RPMI7951 (cell line): Measurements from ENCODE around the gene TMEM43. TPM values are rescaled to one million over a fixed set of nuclear protein-coding genes. Genes with fewer than 3 reads are reported as not detected.
A peak's percentile ranks its signal among the peaks of the same experiment; 100 is the strongest.

Experiments used
- DNase-seq: peaks from one replicate; pipeline ENCODE4 v3.0.0-alpha.2; 2012; ENCODE audit warnings: low read depth
- total RNA-seq: library from RNA; depleted of rRNA; stranded (reverse); fragments of >200 nt; shearing (Covaris generic); gene quantifications from 2 replicates; pipeline ENCODE4 v1.2.3, GENCODE V29; 2014; rRNA removed

The TMEM43 gene
- total RNA-seq, 1 experiment from 2014 or later, result 114 TPM

- DNase-seq, result peak; percentile 99
Observed at GRCh38 chr3:14178247-14179113, 53.6 kb downstream of the TMEM43 start, which contains the start of the genes LSM3 and XPC. LSM3 (plus strand) TSS chr3:14178817; CDS start chr3:14178861, 44 bp downstream. XPC (minus strand) TSS chr3:14178601; CDS start chr3:14178568, 33 bp downstream.

- DNase-seq, result no peak
Observed at GRCh38 chr3:14179114-14179465, 54.2 kb downstream of the TMEM43 start.

DNA sequence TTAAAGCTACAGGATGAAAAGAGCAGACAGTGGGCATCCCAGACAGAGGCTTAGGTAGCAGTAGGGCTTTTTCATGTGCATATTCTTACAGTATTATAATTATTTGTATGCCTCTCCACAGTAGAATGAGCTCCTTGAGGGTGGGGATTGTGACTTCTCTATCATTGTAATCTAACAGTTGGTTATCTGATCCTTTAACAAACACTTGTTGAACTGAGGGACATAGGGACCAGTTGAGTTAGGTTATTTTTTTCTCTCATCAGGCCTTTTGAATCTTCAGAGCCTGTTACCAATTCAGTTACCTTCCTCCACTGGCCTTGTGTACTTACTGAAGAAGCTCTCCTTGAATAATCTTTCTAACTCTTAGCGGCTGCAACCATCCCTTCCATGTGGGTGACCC, 54.9 kb downstream of the TMEM43 start:
- no peak for DNase-seq

- no peak for DNase-seq
Observed at GRCh38 chr3:14181253-14181652, 56.4 kb downstream of the TMEM43 start.

DNA sequence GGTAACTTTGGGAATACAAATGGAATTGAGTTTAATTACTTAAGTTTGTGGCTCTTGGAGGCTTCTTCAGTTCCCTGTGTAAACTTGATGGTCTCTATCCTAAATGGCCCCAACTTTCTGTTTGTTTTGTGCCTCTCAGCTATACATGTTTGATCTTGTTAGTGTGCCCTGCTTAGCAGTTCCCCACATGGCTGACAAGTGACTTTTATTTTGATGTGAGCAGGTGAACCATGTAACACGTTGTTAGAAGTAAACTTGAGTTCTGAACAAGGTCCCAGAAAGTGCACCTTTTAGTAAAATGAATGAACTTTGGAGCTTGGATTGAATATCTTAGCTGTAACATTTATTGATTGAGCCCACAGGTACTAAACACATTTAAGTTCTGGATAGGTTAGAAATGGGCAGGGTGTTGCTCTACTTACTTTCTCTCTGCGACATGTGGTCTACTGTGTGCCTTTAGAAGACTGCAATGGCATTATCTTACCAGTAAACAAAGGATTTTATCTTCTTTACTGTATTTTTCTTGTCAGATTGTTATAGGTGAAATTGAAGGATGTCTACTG, 58.2 kb downstream of the TMEM43 start:
- DNase-seq, result no peak

DNA sequence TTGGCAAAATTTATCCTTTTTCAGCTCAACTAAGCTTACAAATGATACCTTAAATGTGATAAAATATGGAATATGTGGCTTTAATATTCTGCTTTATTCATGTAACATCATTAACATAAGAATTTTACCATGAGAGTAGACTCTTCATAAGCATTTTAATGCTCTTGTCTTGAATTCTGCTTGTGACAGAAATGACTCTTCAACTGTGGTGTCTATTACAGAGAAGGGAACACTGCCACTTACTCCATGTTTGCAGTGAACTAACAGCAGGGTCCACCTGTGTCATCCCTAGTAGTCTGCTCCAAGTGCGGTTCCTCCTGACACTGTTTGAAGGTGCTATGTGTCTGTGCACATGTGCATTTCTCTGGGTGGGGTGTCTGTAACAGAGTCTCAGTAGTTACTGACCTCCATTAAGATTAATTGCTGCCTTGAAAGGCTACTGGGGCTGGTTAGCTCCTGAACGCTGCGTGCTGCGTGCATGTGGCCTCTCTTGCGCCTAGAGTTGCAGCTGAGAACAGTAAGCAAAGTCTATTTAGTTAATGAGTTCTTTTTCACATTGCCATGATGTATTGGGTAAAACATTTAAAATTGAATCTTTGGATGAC, 62.1 kb downstream of the TMEM43 start:
- DNase-seq, result no peak

DNA sequence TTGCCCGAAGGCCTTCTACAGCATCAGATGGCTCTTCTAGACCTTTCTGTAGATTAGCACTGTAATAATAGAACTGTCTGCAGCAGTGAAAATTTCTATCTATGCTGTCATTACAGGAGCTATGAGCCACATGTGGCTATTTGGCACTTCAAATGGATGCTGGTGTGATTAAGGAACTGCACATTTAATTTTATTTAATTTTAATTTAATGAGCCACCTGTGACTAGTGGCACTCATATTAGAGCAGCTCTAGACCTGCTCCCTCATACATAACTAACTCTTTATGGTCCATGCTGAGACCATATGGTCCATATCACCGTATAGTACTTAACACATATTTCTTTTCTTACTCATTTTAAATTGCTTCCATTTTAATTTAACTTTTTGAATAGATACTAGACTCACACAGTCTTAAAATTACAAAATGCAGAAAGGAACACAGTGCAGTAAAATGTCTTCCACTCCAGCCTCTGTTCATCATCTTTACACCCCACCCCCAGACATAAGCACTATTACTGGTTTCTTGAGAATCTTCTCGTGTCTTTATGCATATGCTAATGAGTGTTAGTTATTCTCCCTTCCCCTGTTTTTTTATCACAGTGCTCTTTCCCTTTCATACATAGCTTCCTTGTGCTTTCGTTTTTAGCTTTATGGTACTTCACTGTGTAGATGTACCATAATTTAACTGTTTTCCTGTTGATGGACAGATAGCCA, 63.3 kb downstream of the TMEM43 start:
- DNase-seq, result no peak

Other genes with a start within 250 kb of the TMEM43 start
- gene WNT7A, start 245.0 kb upstream of the TMEM43 start, total RNA-seq, result 0.12 TPM in 1 of 2 replicates, not detected in the other
- gene CHCHD4, start 182 bp upstream of the TMEM43 start, total RNA-seq, result 19.7 and 21.1 TPM in 2 replicates
- 19.6 and 21.2 TPM in 2 replicates for gene XPC, start 53.5 kb downstream of the TMEM43 start, total RNA-seq
- 40.7 and 42.8 TPM in 2 replicates for gene LSM3, start 53.8 kb downstream of the TMEM43 start, total RNA-seq